OCI-LY3 (cell line): ENCODE results near the gene CSF2.

Source experiments
- H2AFZ ChIP-seq: fragments of 200-600, 300-600 bp; shearing (Covaris generic); 2 replicates; pipeline ENCODE4 v1.6.0; 2014; ENCODE audit warnings: antibody characterized with exemption, low read depth, low read length
- H3K27ac ChIP-seq: fragments of 200-600, 300-600 bp; sonication (generic); 2 replicates; pipeline ENCODE4 v1.5.1; 2014; ENCODE audit warnings: mild to moderate bottlenecking, low read length, moderate library complexity, mixed read lengths
- H3K27me3 ChIP-seq: fragments of 200-600, 300-600 bp; sonication (generic); 2 replicates; pipeline ENCODE4 v1.6.1; 2014; ENCODE audit warnings: low read depth, low read length, mixed read lengths
- H3K36me3 ChIP-seq: fragments of 200-600, 300-600 bp; sonication (generic); replicated peaks from 2 replicates; pipeline ENCODE3; 2014; ENCODE audit warnings: low read depth, low read length, mixed read lengths
- H3K4me1 ChIP-seq: fragments of 300-600, 200-600 bp; sonication (generic); 2 replicates; pipeline ENCODE4 v1.6.1; 2014; ENCODE audit warnings: low read length, mixed read lengths
- H3K4me2 ChIP-seq: fragments of 200-600, 300-600 bp; sonication (generic); 2 replicates; pipeline ENCODE4 v1.6.1; 2014; ENCODE audit warnings: low read length, mixed read lengths
- H3K4me3 ChIP-seq: fragments of 300-600, 200-600 bp; sonication (generic); 2 replicates; pipeline ENCODE4 v1.5.1; 2014; ENCODE audit warnings: antibody characterized with exemption, mild to moderate bottlenecking, low read length, moderate library complexity
- H3K79me2 ChIP-seq: fragments of 300-600, 200-600 bp; shearing (Covaris generic); 2 replicates; pipeline ENCODE4 v1.6.1; 2014; ENCODE audit warnings: mild to moderate bottlenecking, low read length, mixed read lengths
- H3K9ac ChIP-seq: fragments of 300-600, 200-600 bp; shearing (Covaris generic); 2 replicates; pipeline ENCODE4 v1.6.0; 2014; ENCODE audit warnings: mild to moderate bottlenecking, low read length, moderate library complexity
- H3K9me3 ChIP-seq: fragments of 200-600, 300-600 bp; shearing (Covaris generic); 2 replicates; pipeline ENCODE4 v1.6.1; 2014; ENCODE audit warnings: low read length, mixed read lengths; ENCODE audit not compliant: insufficient read depth
- H4K20me1 ChIP-seq: fragments of 200-600, 300-600 bp; sonication (generic); 2 replicates; pipeline ENCODE4 v1.6.1; 2016; ENCODE audit warnings: low read length, mixed read lengths; ENCODE audit not compliant: insufficient read depth
- EZH2phosphoT487 ChIP-seq: fragments of 200-600 bp; shearing (Covaris generic); IDR thresholded peaks from 2 replicates; pipeline ENCODE4 v1.6.1; 2018; ENCODE audit warnings: antibody characterized with exemption, mixed run types, low read depth
- TF ChIP-seq, protein P1 (sequence below): fragments of 200-600, 300-600 bp; sonication (generic); IDR thresholded peaks from 2 replicates; pipeline ENCODE4 v1.5.1; 2014; ENCODE audit warnings: antibody characterized with exemption, low read length, low read depth

Gene CSF2

DNA sequence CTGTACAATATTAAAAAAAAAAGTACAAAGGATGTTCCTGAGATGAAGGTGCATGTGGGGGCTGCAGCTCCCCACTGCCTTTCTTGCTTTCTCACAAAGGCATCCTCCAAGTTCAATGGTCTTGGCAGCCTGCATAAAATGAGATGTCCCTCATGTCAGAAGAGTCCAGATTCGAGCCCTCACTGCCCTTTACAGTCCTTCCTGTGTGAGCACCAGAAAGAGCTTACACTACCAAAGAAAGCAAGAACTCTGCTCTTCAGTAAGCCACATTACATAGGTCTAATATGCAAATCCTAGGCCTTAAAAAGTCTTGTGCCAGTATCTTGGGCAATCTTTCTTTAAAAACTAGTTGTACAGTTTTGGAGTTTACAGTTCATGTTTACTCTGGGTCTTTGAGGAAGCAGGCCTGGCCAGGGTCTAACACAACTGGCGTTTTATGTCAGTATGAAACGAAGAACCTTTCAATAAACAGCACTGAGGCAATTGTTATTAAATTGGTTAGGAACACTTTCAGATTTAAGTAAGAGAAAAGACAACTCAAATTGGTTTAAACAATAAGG, 36.0 kb downstream of the CSF2 start:
- no peak overlapping the region for H3K4me3 ChIP-seq
- no peaks in the 10 kb centered on the region for H3K36me3 ChIP-seq
- no peaks in the 10 kb centered on the region for H4K20me1 ChIP-seq
- H3K9ac ChIP-seq, result no peak overlapping the region
- TF ChIP-seq, protein P1, sequence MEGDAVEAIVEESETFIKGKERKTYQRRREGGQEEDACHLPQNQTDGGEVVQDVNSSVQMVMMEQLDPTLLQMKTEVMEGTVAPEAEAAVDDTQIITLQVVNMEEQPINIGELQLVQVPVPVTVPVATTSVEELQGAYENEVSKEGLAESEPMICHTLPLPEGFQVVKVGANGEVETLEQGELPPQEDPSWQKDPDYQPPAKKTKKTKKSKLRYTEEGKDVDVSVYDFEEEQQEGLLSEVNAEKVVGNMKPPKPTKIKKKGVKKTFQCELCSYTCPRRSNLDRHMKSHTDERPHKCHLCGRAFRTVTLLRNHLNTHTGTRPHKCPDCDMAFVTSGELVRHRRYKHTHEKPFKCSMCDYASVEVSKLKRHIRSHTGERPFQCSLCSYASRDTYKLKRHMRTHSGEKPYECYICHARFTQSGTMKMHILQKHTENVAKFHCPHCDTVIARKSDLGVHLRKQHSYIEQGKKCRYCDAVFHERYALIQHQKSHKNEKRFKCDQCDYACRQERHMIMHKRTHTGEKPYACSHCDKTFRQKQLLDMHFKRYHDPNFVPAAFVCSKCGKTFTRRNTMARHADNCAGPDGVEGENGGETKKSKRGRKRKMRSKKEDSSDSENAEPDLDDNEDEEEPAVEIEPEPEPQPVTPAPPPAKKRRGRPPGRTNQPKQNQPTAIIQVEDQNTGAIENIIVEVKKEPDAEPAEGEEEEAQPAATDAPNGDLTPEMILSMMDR, result no peak
- TF ChIP-seq EZH2phosphoT487, result no peak
- H3K4me1 ChIP-seq, result peaks cover 6% of the 10 kb centered on the region
- no peak overlapping the region for H2AFZ ChIP-seq
- H3K27ac ChIP-seq, result no peak overlapping the region
- no peaks in the 10 kb centered on the region for H3K9me3 ChIP-seq
- no peaks in the 10 kb centered on the region for H3K79me2 ChIP-seq
- no peak overlapping the region for H3K4me2 ChIP-seq
- H3K27me3 ChIP-seq, result peaks cover 8% of the 10 kb centered on the region; the same call in 1 of the 2 replicates

DNA sequence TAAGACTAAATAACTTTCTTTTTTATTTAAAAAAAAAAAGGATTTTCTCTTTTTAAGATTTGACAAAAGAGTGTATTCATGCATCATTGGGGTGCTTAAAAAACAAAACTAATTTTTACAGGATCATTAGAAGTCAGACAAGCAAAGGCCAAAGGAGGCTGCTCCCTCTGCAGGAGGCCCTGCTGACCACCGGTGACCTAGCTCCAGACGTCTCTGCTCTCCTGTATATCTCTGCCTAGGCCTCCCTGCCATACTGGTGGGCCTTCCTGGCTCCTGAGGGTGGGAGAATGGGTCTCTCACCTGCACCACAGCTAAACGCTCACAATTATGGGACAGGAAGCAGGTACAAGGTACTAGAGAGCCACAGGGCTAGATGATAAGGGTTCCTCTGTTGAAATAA, 36.6 kb downstream of the CSF2 start:
- Histone ChIP-seq H3K27me3 (0 out of 2 replicates have a peak, but pooled peaks cover 2% of the 10 kb centered on the region), H3K4me2 (no peak overlapping the region), H2AFZ (no peak overlapping the region), H3K4me3 (no peak overlapping the region), H3K9me3 (no peaks in the 10 kb centered on the region), H4K20me1 (no peaks in the 10 kb centered on the region), H3K9ac (no peak overlapping the region), H3K4me1 (no peaks in the 10 kb centered on the region; the same call in 1 of the 2 replicates), H3K27ac (no peak overlapping the region), H3K79me2 (no peaks in the 10 kb centered on the region), H3K36me3 (no peaks in the 10 kb centered on the region)
- TF ChIP-seq EZH2phosphoT487, result no peak
- TF ChIP-seq, protein P1, result no peak

DNA sequence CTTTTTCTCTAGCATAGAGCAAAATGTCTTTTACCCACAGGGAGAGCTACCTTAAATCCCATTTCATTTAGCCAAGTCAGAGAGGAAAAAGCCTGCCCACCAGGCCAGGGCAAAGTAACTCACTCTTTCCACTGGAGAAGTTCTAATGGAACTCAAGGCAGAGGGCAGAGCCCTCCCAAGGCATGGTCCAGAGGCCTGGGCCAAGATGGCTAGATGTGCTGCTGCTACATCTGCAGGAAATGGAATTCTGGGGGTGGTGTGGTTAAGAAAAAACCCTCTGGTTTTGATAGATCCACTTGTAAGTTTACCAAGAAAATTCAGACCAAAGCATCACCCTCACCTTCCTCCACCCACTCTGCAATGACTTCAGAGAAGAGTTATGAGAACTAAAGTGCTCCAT, 37.3 kb downstream of the CSF2 start:
- Histone ChIP-seq H3K4me2 (no peak overlapping the region), H3K79me2 (no peaks in the 10 kb centered on the region), H3K27ac (no peak overlapping the region), H3K36me3 (no peaks in the 10 kb centered on the region), H3K4me3 (no peak overlapping the region), H4K20me1 (no peaks in the 10 kb centered on the region), H3K27me3 (no peaks in the 10 kb centered on the region), H3K9me3 (no peaks in the 10 kb centered on the region), H3K4me1 (no peaks in the 10 kb centered on the region), H3K9ac (no peak overlapping the region), H2AFZ (no peak overlapping the region)
- TF ChIP-seq, protein P1, result no peak
- no peak for TF ChIP-seq EZH2phosphoT487

DNA sequence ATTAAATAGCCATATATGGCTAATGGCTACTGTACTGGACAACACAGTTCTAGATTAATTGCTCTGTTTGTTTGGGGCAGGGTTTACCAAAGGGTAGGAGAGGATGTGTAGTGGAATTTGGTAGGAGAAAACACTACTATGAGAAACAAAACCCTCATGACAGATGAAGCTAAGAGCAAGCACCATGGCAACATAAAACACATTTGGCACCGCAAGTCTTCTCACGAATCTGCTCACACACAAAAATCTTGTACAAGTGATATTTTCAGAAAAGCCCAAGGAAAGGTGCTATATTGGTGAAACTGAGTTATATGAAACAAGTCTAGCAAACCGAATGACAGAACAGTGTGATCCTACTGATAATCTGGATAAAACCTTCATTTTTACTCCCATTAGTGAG, 38.5 kb downstream of the CSF2 start:
- H3K27ac ChIP-seq, result no peak overlapping the region
- H3K36me3 ChIP-seq, result no peaks in the 10 kb centered on the region
- no peak overlapping the region for H2AFZ ChIP-seq
- H3K4me3 ChIP-seq, result no peak overlapping the region
- no peak overlapping the region for H3K9ac ChIP-seq
- H3K9me3 ChIP-seq, result no peaks in the 10 kb centered on the region
- no peak overlapping the region for H3K4me2 ChIP-seq
- H3K27me3 ChIP-seq, result no peaks in the 10 kb centered on the region
- no peaks in the 10 kb centered on the region for H3K79me2 ChIP-seq
- H3K4me1 ChIP-seq, result no peaks in the 10 kb centered on the region
- TF ChIP-seq, protein P1, result no peak
- no peak for TF ChIP-seq EZH2phosphoT487
- H4K20me1 ChIP-seq, result no peaks in the 10 kb centered on the region
